NCI-H187 (cell line): Measurements from ENCODE around the gene MICAL3.
"Not testable (repeated sequence)": the region's sequence is repeated elsewhere in the genome, so short reads cannot be mapped to it uniquely, and the experiment has no call there.

Experiments
- DNase-seq, 2 experiments: peaks; one replicate each; lab custom pipeline; 2025; lab: John Stamatoyannopoulos, UW

Gene MICAL3

DNA sequence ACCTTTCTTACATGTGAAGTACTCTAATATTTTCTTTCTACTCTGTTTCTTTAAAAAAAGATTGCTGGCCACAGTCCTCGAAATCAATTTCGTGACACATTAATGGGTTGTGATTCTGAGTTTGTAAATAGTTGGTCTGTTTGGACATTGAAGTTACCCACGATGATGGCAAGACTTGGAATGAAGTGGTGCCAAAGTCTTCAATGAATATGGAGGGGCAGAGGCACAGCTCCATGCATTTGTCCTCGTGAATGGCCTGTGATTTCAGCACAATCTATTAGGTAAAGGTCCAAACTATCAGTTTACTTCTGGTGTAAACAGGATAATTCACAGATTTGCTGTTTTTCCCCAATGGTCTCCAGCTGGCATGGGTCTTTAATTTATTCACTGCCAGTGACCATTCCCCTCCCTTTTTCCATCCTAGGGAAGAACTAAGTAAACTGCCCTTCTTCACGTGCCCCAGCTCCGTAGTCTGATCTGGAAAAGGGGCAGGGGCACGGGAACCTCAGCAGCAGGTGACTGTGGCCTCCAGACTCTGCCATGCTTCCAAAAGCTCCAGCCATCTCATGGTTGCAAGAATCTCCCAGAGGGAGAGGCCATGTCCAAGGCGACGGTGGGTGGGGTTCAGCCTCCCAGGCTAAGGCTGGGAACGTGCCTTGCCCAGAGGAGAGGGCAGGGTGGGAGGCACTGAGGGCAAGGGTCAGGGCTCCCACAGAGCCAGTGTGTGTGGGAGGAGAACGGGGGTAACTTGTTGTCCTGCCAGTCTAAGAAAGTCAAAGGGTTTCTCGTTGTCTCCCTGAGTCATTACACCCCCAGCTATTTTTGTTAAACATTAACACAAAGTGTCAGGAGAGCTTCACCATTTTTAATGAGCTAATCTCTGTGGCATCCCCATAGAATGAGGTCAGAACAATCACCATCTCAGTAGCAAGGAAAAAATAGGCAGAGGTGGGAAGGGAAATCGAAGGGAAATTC, 36.6 kb upstream of the MICAL3 start:
- no peak for DNase-seq

DNA sequence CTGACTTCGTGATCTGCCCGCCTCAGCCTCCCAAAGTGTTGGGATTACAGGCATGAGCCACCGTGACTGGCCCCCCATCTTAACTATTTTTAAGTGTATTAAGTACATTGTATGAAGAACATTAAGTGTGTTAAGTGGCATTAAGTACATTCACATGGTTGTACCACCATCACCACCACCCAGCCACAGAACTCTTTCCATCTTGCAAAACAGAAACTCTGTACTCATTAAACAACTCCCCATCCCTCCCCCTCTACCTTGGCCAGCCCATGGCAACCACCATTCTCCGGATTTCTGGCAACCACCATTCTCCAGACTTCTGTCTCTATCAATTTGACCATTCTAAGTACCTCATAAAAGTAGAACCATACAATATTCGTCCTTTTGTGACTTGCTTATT, 35.6 kb upstream of the MICAL3 start:
- no peak for DNase-seq

DNA sequence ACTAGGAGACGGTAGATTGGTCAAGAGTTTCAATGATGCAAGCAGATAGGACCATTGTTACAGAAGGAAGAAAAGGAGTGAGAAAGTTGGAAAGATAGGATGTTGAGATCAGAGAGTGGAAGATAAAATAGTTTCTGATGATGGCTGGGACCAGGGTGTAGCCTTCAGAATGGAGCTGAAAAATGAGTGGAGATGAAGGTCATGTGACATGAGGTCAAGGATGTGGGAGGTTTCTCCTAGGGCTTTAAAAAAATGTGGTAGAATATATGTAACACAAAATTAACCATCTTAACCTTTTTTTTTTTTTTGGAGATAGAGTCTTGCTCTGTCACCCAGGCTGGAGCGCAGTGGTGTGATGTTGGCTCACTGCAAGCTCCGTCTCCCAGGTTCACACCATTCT, 35.1 kb upstream of the MICAL3 start:
- no peak for DNase-seq

DNA sequence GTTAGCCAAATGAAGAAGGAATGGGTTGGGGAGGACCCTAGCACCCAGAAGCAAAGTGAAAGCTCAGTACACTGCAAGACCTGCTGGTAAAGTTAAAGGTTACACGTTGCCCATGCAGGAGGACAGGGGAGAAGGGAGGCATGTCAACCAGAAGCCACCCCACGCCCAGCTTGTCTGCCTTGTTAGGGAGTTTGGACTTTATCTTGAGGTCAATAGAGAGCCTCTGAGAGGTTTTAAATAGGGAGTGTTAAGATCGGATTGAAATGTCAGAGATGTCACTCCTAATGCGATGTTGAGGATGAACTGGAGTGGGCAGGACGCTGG, 34.7 kb upstream of the MICAL3 start:
- no peak for DNase-seq

DNA sequence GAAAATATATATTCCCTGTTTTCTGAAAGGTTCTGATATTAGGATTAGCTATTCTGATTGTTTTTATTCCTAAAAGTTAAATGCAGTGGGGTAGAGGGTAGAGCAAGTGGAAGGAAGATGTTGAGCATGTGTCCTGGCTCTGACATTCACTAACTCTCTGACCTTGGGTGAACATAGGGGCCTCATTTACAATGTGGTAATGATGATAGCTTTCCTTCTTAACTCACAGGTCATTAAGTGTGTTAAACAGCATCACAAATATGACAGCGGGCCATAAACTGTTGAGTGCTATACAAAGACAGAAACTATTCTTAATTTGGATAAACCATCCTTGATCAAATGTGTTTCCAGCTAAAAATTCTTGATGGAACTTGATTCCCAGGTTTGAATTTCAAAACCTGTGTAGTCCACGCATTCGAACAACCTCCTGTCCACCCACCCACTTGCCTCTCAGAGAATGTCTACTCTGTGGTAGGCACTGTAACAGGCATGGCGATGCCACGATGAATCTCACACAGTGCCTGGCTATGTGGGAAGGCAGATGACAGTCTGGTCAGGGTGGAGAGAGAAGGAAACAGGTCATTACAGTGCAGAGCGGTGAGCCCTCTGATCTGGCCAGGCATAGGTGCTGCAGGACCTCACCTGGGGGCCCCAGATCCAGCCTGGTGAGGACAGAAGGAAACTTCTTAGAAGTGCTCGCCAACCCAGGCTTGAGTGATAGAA, 34.2 kb upstream of the MICAL3 start:
- DNase-seq: no peak

DNA sequence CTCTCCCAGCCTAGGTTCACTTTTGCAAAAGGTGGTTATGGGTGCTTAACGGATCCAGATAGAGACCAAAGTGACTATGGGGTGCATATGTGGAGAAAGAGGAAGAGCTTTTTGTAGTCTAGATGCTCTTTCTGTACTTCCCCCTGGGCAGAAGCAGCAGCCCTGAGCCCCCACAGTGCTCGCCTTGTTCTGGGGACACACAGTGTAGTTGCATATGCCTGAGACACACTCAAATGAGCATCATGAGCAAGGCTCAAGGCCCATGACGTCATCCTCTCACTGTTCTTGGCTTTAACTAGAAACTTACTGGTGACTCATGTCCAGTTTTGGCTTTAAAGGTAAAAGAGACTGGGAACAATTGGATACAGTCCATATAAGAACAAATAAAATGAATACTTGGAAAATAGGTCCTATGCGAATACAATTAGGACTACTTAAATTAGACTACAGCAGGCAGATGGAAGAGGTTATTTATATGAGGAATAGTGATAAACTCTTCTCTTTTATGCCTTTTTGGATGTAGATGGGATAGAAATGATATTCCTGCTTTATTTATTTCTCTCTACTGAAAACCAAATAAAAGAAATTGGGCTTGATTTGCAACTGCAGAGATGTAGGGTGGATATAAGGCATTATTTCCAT, 33.3 kb upstream of the MICAL3 start:
- no peak for DNase-seq

DNA sequence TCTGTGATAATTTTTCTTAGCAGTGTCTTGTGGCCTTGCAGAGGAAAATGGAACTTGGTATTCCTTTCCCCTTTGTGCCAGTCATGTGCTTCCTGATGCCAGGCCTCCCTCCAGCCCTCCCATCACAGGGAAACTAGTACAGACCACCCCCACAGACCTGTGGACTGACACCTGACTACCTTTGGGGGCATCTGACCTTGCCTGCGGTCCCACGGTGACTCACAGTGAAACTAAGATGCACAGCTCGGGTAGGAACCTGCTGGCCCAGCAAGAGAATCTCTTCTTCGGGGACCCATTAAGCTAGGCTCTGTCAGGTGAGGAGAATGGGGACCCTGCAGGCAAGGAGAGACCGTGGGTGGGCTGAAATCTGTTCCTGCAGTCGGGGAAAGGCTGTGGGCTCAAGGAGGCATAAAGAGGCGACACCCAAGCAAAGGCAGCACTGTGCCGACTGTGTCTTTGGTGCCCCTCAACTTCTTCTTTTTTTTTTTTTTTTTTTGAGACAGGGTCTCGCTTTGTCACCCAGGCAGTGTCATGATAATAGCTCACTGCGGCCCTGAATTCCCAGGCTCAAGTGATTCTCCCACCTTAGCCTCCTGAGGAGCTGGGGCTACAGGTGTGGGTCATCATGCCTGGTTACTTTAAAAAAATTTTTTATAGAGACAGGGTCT, 32.6 kb upstream of the MICAL3 start:
- DNase-seq: no peak

DNA sequence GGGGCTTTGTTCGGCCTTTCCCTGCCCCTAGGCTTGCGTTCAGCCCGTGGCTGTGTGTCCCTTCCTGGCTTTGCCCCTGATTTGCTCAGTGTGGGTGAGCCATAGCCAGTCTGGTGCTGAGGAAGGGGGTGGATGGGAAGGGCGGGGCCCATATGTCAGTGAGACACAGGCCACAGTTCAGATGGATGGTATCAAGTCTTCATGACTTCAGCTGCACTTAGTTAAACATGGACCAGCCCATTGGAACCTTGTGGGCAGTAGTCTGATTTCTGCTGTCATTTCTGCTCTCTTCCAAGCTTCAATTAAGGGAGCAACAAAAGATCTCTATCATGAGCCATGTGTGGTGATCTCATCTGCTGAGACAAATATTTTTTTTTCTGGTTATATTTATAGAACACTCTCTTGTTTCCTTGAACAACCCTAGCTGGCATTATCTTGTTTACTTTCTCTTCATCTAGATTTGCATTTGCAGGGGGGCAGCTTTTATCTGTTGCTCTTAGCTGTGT, 31.9 kb upstream of the MICAL3 start:
- no peak for DNase-seq

DNA sequence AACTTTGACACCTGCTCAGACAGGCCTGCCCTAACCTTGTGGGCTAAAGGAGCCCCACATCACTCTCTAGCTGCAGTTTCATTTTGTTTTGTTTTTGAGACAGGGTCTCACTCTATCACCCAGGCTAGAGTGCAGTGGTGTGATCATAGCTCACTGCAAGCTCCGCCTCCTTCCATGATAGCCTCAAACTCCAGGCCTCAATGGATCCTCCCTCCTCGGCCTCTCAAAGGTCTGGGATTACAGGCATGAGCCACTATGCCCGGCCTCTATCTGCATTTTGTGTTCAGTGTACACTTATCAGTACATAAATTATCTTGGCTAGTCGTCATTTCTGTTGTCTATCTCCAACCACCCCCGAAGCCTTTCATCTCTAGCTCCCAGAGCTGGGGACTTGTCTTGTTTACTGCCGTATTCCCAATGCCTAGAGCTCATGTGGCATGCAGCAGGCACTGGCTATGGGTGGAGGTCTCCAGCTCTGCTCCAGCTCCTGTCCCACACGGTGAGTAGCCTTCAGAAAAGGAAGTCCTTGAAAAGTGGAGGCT, 31.3 kb upstream of the MICAL3 start:
- DNase-seq: no peak

DNA sequence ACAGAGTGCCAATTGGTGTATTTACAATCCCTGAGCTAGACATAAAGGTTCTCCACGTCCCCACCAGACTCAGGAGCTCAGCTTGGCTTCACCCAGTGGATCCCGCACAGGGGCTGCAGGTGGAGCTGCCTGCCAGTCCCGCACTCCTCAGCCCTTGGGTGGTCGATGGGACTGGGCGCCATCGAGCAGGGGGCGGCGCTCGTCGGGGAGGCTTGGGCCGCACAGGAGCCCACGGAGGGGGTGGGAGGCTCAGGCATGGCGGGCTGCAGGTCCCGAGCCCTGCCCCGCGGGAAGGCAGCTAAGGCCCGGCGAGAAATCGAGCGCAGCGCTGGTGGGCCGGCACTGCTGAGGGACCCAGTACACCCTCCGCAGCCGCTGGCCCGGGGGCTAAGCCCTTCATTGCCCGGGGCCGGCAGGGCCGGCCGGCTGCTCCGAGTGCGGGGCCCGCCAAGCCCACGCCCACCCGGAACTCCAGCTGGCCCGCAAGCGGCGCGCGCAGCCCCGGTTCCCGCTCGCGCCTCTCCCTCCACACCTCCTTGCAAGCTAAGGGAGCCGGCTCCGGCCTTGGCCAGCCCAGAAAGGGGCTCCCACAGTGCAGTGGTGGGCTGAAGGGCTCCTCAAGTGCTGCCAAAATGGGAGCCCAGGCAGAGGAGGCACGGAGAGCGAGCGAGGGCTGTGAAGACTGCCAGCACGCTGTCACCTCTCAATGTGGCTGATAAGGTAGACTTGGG, 29.0 kb upstream of the MICAL3 start:
- DNase-seq: not testable (repeated sequence)

DNA sequence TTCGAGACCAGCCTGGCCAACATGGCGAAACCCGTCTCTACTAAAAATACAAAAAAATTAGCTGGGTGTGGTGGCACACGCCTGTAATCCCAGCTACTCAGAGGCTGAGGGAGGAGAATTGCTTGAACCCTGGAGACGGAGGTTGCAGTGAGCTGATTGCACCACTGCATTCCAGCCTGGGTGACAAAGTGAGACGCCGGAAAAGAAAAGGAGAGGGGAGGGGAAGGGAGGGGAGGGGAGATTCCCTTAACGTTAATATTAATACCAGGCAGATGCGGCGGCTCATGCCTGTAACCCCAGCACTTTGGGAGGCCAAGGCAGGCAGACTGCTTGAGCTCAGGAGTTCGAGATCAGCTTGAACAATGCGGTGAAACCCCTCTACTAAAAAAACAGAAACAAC, 26.8 kb upstream of the MICAL3 start:
- not testable (repeated sequence) for DNase-seq

DNA sequence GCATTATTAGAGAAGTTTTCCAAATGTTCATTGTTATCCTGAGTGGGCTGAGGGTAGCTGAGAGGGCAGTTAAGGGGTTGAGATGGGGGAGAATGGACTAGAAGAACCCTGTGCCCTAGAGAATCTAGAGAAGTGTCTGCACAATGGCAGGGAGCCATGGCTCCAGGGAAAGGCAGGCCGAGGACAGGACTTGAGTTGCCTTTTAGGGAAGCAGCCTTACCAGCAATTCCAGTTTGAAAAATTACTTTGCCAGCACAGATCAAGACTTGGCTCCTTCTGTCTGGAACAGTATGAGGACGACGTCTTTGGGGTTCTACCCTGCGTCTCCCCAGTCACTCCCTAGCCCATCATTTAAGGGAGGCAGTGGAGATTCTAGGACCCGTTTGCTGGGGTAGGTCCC, 25.7 kb upstream of the MICAL3 start:
- no peak for DNase-seq

DNA sequence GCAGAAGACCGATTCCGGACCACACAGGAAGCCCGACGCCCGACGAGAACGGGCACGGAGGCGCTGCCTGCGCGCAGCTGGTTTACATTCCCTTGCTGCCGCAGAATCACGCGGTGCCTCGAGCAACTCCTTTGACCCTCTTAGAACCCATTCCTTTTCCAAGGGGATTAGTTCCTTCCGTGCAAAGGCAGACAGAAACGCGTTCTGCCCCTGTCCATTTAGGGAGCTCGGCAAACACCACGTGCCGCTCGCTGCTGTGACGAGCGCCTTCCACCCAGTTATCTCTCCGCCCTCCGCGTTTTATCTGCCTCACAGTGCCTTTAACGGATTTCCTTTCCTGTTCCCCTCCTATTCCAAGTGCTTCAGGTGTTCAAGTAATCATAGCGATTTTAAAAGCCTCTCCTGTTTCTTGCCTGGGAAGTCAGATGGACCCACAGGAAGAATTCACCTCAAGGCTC, 24.1 kb upstream of the MICAL3 start:
- DNase-seq: no peak

DNA sequence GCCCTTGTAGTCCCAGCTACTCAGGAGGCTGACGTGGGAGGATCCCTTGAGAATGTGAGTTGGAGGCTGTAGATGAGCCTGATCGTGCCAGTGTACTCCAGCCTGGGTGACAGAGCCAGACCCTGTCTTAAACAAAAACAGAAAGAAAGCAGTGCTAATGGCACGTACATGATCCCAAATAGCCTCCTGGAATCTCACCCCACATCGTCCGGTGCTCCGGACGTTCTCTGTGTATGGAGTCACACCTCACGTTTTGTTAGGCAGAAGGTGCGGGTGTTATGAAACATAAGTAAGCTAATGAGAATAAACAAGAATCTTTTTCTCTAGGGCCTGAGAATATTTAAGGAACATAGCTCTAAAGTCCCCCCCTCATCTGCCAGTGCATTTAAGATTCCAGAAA, 23.7 kb upstream of the MICAL3 start:
- no peak for DNase-seq

DNA sequence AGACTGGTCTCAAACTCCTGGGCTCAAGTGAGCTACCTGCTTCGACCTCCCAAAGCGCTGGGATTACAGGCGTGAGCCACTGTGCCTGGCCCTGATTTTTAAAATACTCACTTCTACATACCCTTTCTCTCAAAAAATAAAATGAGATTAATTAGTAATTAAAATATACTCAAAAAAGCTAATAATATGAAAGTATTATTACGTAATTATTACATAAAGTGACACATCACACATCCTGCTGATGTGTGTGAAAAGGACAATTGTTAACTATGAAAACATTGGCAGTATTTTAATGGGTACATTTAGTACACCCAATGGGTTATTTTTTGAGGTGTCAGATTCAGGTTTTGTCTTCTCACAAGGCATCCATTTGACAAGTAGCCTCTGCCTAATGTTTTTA, 21.4 kb upstream of the MICAL3 start:
- no peak for DNase-seq

DNA sequence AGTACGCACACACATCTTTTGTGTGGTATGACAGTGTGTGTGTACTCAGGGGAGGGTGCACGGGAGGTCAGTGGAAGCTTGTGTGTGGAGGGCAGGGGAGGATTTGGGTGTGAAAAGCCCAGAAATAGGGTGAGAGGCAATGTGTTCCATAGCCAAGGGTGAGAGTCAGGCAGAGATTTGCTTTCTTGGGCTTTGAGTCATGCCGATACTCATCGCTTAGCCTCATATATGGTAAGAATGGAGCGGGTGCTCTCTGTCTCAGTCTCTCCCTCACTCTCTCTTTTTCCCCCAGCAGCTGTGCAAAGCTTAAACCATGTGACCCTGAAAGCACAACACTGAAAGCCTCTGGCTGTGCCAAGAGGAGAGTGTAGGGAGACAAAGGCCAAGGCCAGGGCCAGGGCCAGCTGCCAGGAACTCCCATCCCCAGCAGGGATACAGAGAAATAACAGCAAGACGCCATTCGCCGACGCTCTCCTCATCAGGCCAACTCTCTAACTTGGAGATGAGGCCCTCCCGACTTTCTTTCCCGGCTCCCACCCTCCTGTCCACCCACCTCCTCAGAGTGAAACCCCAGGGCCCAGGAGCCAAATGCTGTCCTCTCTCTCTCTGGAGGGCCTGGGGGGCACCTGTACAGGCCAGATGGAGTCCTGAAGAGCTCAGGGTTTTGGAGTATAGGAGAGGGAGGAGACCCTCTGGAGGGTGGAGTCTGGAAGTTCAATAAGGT, 20.3 kb upstream of the MICAL3 start:
- DNase-seq: no peak

DNA sequence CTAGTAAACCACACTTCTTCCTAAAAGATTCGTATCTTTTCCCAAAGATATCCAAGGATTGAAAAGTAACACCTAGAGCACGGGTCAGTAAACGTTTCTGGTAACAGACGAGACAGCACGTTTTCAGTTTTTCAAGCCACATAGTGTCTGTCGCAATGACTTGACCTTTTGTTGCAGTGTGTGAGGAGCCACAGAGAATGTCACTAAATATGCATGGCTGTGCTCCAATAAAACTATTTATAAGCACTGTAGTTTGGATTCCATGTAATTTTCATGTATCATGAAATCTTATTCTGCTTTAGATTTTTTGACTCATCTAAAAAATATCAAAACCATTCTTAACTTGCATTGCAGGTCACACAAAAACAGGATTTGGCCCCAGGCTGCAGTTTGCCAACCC, 18.3 kb upstream of the MICAL3 start:
- no peak for DNase-seq

DNA sequence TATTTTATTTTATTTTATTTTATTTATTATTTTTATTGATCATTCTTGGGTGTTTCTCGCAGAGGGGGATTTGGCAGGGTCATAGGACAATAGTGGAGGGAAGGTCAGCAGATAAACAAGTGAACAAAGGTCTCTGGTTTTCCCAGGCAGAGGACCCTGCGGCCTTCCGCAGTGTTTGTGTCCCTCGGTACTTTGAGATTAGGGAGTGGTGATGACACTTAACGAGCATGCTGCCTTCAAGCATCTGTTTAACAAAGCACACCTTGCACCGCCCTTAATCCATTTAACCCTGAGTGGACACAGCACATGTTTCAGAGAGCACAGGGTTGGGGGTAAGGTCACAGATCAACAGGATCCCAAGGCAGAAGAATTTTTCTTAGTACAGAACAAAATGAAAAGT, 16.5 kb upstream of the MICAL3 start:
- DNase-seq: not testable (repeated sequence)

DNA sequence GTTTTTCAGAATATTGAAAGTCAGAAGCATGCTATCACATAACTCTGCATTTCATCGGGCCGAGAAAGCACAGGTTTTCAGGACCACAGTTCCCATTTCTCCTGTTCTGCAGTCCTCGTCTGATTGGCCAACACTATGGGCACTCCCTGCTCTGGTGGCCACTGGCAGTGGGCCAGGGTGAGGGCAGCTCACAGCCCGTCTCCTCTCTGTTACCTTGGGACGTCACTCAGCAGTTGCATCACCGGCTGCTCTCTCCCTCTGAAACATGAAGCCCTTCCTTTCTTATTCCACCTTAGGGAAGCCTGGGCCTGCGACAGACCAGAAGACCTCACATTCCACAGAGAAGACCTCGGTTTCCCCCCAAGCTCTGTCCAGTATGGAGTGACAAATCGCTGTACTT, 11.4 kb upstream of the MICAL3 start:
- no peak for DNase-seq

DNA sequence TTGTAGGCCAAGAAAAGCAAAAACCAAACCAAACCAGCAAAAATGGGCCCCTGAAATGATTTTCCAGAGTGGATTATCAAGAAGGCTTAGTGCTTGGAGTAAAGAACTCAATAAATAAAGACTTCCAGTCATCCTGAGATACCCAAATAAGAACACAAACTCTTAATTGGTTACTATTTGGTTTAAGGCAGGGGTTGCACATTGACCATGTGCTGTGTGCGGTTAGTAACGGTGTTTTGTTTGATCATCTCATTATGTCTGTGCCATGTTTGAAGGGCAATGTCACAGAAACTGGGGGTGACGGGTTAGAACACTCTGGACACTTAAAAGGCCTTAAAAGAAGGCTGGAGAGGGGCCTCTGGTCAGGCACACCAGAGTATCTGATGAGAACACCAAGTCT, 9.7 kb upstream of the MICAL3 start:
- DNase-seq: no peak
